ENCODE measurements around the gene C17orf114.
A peak's percentile ranks its signal among the peaks of the same experiment; 100 is the strongest.

Gene C17orf114

DNA sequence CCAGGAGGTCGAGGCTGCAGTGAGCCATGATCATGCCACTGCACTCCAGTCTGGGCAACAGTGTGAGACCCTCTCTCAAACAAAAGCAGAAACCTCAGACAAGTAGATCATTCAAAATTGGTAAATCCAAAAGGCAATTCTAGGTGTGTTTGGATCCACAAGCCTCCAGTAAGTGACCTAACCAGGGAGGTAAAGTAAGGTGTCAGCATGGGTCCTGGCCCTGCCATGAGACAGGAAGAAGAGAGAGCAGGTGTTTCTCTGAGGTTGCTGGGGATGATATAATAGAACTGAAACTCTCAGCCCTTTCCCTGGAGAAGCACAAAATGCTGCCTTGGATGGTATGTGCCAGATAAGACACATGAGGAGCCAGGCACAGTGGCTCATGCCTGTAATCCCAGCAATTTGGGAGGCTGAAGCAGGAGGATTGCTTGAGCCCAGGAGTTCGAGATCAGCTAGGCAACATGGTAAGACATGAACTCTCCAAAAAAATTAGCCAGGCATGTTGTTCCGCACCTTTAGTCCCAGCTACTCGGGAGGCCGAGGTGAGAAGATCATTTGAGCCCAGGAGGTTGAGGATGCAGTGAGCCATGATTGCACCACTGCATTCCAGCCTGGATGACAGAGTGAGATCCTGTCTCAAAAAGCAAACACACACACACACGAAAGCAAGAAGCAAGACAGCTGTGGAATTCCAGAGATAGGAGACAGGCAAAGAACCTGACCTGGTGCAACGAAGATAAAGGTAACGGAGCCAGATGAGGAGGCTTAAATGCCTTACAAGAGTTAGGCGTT is 24.0 kb downstream of the C17orf114 start:
- Mint-ChIP-seq H3K36me3 (ENCODE audit: low read depth) (no peaks in the 10 kb centered on the region), H3K27ac (no peak overlapping the region), H3K4me1 (ENCODE audit: low read depth) (no peaks in the 10 kb centered on the region), H3K9me3 (no peaks in the 10 kb centered on the region), H3K27me3 (peaks cover 34% of the 10 kb centered on the region), H3K4me3 (no peak overlapping the region)
- intact Hi-C loops (cut with DNase I, micrococcal nuclease): no loop called here
- TF ChIP-seq CTCF (IDR thresholded peaks at IDR 0.05): no peak
- Histone ChIP-seq H3K36me3 (ENCODE audit: insufficient read depth, low read length) (no peaks in the 10 kb centered on the region), H3K4me1 (ENCODE audit: insufficient read depth, low read length) (no peaks in the 10 kb centered on the region), H3K27me3 (ENCODE audit: control insufficient read depth in 1 of 2, insufficient read depth in 2 of 2, low read length in 2 of 2) (peaks cover 16 to 19% of the 10 kb centered on the region in 2 experiments), H3K27ac (ENCODE audit: low read depth in 1 of 2, low read length in 2 of 2) (no peak overlapping the region), H3K9me3 (ENCODE audit: control insufficient read depth in 1 of 2, insufficient read depth in 1 of 2, low read length in 2 of 2) (peaks cover 0 to 8% of the 10 kb centered on the region in 2 experiments), H3K4me3 (ENCODE audit: low read length) (no peak overlapping the region)
- no peak for ATAC-seq (ENCODE audit: poor library complexity)
- POLR2A ChIA-PET: no interaction called here
- no peak for DNase-seq
- CTCF ChIA-PET: no interaction called here

- Histone ChIP-seq H3K9me3 (ENCODE audit: control insufficient read depth in 1 of 2, insufficient read depth in 1 of 2, low read length in 2 of 2) (no peaks in the 10 kb centered on the region), H3K27ac (ENCODE audit: low read depth in 1 of 2, low read length in 2 of 2) (no peak overlapping the region), H3K27me3 (ENCODE audit: control insufficient read depth in 1 of 2, insufficient read depth in 2 of 2, low read length in 2 of 2) (peaks cover 0 to 3% of the 10 kb centered on the region in 2 experiments), H3K4me3 (ENCODE audit: low read length) (no peak overlapping the region), H3K36me3 (ENCODE audit: insufficient read depth, low read length) (no peaks in the 10 kb centered on the region), H3K4me1 (ENCODE audit: insufficient read depth, low read length) (peaks cover 10% of the 10 kb centered on the region)
- POLR2A ChIA-PET: interaction anchor here (2.1 kb wide), 1 partner anchor 18 kb away, joined by 8 read pairs; no protein-coding TSS in a partner anchor
- ATAC-seq (ENCODE audit: poor library complexity): no peak
- intact Hi-C loops (cut with DNase I, micrococcal nuclease): no loop called here
- TF ChIP-seq CTCF (IDR thresholded peaks at IDR 0.05): no peak
- DNase-seq: no peak
- Mint-ChIP-seq H3K27me3 (peaks cover 16% of the 10 kb centered on the region), H3K4me3 (no peak overlapping the region), H3K36me3 (ENCODE audit: low read depth) (no peaks in the 10 kb centered on the region), H3K27ac (no peak overlapping the region), H3K4me1 (ENCODE audit: low read depth) (peaks cover 7% of the 10 kb centered on the region), H3K9me3 (no peaks in the 10 kb centered on the region)
- CTCF ChIA-PET: interaction anchor here (1.3 kb wide), 1 partner anchor 18 kb away, joined by 5 read pairs; no protein-coding TSS in a partner anchor
These were observed 29.9 kb downstream of the C17orf114 start for GRCh38 chr17:4772235-4772613.

DNA sequence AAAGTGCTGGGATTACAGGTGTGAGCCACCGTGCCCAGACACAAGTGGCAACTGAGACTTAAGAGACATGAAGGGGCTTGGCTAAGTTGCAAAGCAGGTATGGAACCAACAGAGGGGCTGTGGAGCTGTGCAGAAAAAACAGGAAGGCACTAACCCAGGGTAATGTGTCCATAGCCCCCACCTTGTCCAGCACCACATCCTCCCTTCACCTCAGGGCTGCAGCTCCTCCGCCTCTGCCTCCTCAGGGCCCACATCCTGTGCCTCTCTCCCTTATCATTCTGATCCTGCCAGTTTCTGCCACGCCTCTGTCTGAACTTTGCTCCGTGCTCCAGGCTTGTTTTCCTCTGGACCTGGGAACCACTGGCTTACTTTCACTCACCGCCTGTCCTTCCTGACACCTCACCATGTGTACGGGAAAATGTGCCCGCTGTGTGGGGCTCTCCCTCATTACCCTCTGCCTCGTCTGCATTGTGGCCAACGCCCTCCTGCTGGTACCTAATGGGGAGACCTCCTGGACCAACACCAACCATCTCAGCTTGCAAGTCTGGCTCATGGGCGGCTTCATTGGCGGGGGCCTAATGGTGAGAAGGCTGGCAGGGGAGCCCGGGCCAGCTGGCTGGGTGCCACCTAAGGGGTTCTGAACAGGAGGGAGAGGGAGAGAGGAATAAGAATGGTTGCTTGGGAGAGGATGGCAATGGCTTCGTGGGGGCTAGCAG is 30.5 kb downstream of the C17orf114 start, which contains the start of gene TM4SF5:
TM4SF5 (plus strand) TSS at position 368 of the 716 bp plus-strand sequence; CDS start at position 405, 37 bp downstream.
- no peak for TF ChIP-seq CTCF (IDR thresholded peaks at IDR 0.05)
- ATAC-seq (ENCODE audit: poor library complexity) (peak; percentile 46), DNase-seq (peak in 1 of 14 experiments; percentile 51)
- H3K4me1 ChIP-seq (ENCODE audit: insufficient read depth, low read length): peaks cover 10% of the 10 kb centered on the region
- no peak within 1 kb of the TSS for H3K27ac ChIP-seq (ENCODE audit: low read depth in 1 of 2, low read length in 2 of 2)
- intact Hi-C loops (cut with DNase I, micrococcal nuclease): no loop called here
- ChIA-PET POLR2A (interaction anchor here (2.1 kb wide), 1 partner anchor 19 kb away, joined by 8 read pairs; no protein-coding TSS in a partner anchor), CTCF (interaction anchor here (1.3 kb wide), 1 partner anchor 18 kb away, joined by 5 read pairs; no protein-coding TSS in a partner anchor)
- no peaks in the 10 kb centered on the region for H3K9me3 ChIP-seq (ENCODE audit: control insufficient read depth in 1 of 2, insufficient read depth in 1 of 2, low read length in 2 of 2)
- Mint-ChIP-seq H3K27me3 (peaks cover 16% of the 10 kb centered on the region), H3K36me3 (ENCODE audit: low read depth) (no peaks in the 10 kb centered on the region), H3K9me3 (no peaks in the 10 kb centered on the region), H3K27ac (no peak within 1 kb of the TSS), H3K4me3 (no peak within 1 kb of the TSS), H3K4me1 (ENCODE audit: low read depth) (peaks cover 7% of the 10 kb centered on the region)
- no peak within 1 kb of the TSS for H3K4me3 ChIP-seq (ENCODE audit: low read length)
- H3K36me3 ChIP-seq (ENCODE audit: insufficient read depth, low read length): no peaks in the 10 kb centered on the region
- peaks cover 0 to 3% of the 10 kb centered on the region in 2 experiments for H3K27me3 ChIP-seq (ENCODE audit: control insufficient read depth in 1 of 2, insufficient read depth in 2 of 2, low read length in 2 of 2)
